Astrocyte of the spinal cord (primary cell): Measurements from ENCODE around the gene PNPO.

ENCODE experiments used
- DNase-seq: peaks from one replicate; pipeline ENCODE4 v3.0.0; 2011; ENCODE audit warnings: low read depth, low spot score
- H3K4me3 ChIP-seq: 2 replicates; pipeline ENCODE4 v1.5.1; 2011; ENCODE audit warnings: low read depth, mild to moderate bottlenecking, low read length, moderate library complexity
- in situ Hi-C: cut with HindIII; loops from 2 replicates; pipeline ENCODE4 v1.10.0; 2017; ENCODE audit warnings: low sequenced_read_pairs
- TF ChIP-seq, protein P1 (sequence below): IDR thresholded peaks from 2 replicates; pipeline ENCODE4 v1.5.1; 2012; ENCODE audit warnings: low read depth, mild to moderate bottlenecking, low read length, inconsistent platforms

The PNPO gene

DNA sequence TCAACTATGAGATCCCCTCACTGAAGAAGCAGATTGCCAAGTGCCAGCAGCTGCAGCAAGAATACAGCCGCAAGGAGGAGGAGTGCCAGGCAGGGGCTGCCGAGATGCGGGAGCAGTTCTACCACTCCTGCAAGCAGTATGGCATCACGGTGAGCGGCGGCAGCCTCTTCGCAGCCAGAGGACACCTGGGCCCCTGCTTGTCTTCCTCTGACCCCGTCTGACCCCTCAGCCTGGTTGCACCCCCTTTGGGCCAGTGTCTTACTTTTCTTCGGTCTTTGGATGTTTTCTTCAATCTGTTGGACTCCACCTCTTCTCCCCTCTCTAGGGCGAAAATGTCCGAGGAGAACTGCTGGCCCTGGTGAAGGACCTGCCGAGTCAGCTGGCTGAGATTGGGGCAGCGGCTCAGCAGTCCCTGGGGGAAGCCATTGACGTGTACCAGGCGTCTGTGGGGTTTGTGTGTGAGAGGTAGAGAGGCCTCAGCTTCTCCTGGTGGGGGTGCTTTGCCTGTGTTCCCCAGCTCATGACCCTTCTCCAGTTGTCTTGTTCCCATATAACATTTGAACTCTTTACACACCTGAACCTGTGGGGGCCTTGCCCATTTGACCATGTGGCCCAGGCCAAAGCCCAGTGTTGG is 33.9 kb downstream of the PNPO start:
- in situ Hi-C loops = no loop called here
- TF ChIP-seq, protein P1, sequence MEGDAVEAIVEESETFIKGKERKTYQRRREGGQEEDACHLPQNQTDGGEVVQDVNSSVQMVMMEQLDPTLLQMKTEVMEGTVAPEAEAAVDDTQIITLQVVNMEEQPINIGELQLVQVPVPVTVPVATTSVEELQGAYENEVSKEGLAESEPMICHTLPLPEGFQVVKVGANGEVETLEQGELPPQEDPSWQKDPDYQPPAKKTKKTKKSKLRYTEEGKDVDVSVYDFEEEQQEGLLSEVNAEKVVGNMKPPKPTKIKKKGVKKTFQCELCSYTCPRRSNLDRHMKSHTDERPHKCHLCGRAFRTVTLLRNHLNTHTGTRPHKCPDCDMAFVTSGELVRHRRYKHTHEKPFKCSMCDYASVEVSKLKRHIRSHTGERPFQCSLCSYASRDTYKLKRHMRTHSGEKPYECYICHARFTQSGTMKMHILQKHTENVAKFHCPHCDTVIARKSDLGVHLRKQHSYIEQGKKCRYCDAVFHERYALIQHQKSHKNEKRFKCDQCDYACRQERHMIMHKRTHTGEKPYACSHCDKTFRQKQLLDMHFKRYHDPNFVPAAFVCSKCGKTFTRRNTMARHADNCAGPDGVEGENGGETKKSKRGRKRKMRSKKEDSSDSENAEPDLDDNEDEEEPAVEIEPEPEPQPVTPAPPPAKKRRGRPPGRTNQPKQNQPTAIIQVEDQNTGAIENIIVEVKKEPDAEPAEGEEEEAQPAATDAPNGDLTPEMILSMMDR = no peak
- no peak overlapping the region for H3K4me3 ChIP-seq
- no peak for DNase-seq

DNA sequence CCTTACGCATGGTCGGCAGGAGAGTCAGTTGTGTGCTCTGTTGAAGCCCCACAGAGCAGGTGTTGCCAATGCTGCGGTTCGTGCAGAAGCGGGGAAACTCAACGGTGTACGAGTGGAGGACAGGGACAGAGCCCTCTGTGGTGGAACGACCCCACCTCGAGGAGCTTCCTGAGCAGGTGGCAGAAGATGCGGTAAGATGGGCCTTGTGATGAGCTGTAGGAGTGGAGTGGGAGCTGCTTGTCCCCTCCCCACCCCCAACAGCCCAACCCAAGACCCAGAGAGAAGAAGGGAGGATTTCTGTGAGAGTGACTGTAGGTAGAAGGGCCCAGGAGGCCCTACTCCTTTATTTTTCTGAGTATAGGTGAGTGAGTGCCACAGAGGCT is 34.4 kb downstream of the PNPO start:
- DNase-seq = no peak
- H3K4me3 ChIP-seq = no peak overlapping the region
- in situ Hi-C loops = no loop called here
- TF ChIP-seq, protein P1 = no peak

DNA sequence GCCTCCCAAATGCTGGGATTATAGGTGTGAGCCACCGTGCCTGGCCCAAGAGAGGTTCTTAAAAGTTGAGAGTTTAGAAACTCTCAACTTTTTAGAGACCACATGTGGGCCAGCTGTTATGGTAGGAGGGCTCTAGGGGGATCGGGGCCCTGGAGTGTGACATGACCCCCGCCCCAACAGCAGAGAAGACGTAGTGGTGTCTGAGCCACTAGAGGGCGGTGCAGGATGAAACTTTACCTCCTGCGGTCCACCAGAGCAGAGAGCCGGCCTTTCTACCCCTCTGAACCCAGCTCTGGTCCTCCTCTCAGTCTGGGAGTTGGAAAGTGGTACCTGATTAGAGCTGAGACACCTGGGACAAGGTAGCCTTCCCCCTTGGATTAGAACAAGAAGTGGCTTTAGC is 37.0 kb downstream of the PNPO start:
- in situ Hi-C loops = no loop called here
- DNase-seq = peak; percentile 43
- H3K4me3 ChIP-seq = no peak overlapping the region
- TF ChIP-seq, protein P1 = peak; percentile 80

DNA sequence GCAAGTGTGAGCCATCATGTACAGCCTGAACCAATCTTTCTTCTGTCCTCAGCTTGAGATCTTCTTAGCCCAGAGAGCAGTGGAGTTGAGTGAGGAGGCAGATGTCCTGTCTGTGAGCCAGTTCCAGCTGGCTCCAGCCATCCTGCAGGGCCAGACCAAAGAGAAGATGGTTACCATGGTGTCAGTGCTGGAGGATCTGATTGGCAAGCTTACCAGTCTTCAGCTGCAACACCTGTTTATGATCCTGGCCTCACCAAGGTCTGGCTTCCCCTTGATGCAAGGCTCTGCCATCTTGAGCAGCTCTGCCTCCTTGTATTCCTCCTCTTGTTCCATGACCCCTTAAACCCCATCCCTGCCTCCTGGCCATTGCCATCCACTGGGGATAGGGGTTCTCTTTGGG is 39.2 kb downstream of the PNPO start:
- in situ Hi-C loops = no loop called here
- H3K4me3 ChIP-seq = no peak overlapping the region
- no peak for DNase-seq
- TF ChIP-seq, protein P1 = no peak

DNA sequence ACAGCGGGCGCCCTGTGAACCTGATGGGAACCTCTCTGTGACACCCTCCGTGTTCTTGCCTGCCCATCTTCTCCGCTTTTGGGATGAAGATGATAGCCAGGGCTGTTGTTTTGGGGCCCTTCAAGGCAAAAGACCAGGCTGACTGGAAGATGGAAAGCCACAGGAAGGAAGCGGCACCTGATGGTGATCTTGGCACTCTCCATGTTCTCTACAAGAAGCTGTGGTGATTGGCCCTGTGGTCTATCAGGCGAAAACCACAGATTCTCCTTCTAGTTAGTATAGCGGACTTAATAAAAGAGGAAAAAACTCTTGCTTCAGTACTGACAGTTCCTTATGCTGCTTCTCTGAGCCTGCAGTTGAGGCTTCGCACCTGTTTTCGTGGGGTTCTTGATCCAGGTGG is 40.1 kb downstream of the PNPO start:
- no peak for DNase-seq
- no peak overlapping the region for H3K4me3 ChIP-seq
- TF ChIP-seq, protein P1 = no peak
- in situ Hi-C loops = no loop called here

DNA sequence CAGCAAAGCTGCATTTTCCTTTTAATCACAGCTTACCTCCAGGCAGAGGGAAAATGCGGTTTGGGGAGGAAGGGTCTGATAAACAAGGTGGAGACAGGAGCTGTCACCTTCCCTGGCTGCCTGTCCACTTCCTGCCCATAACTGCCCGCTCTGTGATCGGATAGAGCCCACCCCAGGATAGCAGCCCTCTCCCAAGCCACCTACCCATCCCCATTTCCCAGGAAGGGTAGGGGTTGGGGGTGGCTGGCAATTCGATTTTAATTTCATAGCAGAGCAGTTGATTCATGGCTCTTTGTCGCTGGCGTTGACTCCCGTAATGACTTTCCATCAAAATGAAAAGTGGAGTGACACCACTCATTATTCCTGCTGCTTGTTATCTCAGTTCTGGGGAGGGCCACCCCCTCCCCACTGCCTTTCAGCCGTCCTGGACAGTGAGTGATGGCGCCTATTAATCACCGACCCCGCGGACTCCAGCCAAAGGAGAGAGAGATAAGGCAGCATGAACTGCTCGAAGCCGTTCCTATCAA is 40.8 kb downstream of the PNPO start:
- DNase-seq = no peak
- in situ Hi-C loops = no loop called here
- TF ChIP-seq, protein P1 = no peak
- no peak overlapping the region for H3K4me3 ChIP-seq
